ENCODE measurements around the gene ITCH.

The ITCH gene

DNA sequence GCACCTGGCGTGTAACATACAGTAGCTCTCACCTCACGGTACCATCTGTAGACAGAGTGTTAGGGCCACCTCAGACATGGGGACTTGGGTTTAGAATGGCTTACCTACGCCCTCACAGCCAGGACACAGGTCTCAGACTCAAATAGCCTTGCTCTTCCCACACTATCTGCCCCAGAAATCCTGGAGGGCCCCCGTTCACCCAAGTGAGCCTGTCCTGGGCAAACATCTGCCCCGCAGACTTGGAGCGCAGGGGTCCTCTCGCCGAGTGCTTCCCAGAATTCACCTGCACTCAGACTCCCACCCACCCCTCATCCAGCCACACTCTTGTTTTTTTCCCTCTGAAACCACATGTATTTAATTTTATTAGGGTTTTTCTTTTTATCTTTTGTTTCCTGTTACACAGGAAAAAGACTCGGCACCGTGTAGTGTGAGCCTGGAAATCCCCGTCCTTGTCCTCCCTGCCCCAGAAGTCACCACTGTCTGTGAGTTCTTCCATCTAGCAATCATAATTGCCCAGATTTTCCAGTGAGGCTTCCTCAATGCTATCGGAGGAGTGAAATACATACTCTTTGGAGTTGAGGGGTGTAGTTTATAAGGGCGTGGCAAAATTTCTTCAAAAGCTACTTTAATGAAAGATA lies 178.3 kb downstream of the ITCH start:
- Mint-ChIP-seq H3K27me3 (ENCODE audit: low read depth) (no peaks in the 10 kb centered on the region), H3K27ac (peak overlapping the region; percentile 41), H3K4me3 (no peak overlapping the region), H3K36me3 (ENCODE audit: low read depth) (peaks cover 27% of the 10 kb centered on the region), H3K4me1 (ENCODE audit: low read depth) (peaks cover 11% of the 10 kb centered on the region), H3K9me3 (no peaks in the 10 kb centered on the region)
- DNase-seq (ENCODE audit: low spot score): no peak

DNA sequence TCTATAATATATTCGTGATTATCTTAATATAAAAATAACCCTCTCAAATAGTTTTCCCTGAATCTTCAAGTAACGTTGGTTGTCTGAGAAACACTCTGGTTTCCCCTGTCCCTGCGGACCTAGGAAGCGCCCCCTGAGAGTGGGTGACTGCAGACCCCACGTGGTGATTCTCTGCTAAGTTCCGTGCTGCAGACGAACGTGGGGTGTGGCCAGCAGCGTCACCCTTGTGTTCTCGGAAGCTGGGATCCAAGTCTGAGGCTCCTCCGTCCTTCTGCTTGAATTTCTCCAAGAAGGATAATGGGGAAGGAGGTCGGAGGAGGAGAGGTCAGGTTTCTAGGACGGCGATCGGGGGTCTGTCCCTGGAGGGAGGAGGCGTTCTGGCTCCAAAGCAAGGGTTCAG lies 178.8 kb downstream of the ITCH start:
- H3K9me3 Mint-ChIP-seq: no peaks in the 10 kb centered on the region
- no peaks in the 10 kb centered on the region for H3K27me3 Mint-ChIP-seq (ENCODE audit: low read depth)
- no peak for DNase-seq (ENCODE audit: low spot score)
- no peak overlapping the region for H3K27ac Mint-ChIP-seq
- peaks cover 26% of the 10 kb centered on the region for H3K36me3 Mint-ChIP-seq (ENCODE audit: low read depth)
- H3K4me1 Mint-ChIP-seq (ENCODE audit: low read depth): peaks cover 11% of the 10 kb centered on the region
- no peak overlapping the region for H3K4me3 Mint-ChIP-seq

DNA sequence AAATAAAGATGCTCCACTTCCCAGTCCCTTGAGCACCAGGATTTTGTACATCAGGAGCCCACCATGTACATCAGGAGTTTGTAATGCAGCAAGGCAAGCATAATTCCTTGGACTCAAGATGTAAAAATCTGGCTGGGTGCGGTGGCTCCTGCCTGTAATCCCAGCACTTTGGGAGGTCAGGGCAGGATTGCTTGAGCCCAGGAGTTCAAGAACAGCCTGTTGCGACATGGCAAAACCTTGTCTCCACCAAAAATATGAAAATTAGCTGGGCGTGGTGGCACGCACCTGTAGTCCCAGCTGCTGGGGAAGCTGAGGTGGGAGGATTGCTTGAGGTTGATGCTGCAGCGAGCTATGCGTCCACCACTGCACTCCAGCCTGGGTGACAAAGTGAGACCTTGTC lies 179.4 kb downstream of the ITCH start:
- peaks cover 21% of the 10 kb centered on the region for H3K36me3 Mint-ChIP-seq (ENCODE audit: low read depth)
- no peak for DNase-seq (ENCODE audit: low spot score)

DNA sequence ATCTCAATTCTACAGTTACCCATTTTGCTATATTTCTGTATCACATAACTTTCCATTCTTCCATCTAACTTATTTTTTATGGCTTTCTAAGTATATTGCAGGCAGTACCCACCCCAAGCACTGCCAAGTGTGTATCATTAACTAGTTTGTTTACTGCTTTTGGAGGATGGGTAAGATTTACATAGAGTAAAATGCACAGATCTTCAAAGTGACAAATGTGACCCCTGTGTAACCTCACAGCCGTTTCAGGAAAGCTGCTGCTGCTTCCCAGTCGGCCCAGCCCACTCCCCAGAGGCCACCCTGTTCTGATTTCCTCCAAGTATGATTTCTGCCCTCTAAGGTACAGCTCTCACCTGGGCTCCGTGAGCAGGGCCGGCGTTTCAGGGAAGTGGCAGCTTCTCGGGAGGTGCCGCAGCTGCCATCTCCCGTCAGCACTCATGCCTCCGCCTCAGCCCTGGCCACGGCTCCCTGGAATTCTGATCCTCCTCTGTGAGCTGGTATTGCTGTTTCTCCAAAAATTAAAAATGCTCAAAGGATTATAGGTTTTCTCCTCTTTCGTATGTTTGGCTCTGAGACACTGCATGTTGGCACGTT lies 180.5 kb downstream of the ITCH start:
- Mint-ChIP-seq H3K9me3 (no peaks in the 10 kb centered on the region), H3K36me3 (ENCODE audit: low read depth) (peaks cover 20% of the 10 kb centered on the region), H3K4me1 (ENCODE audit: low read depth) (peaks cover 10% of the 10 kb centered on the region), H3K27me3 (ENCODE audit: low read depth) (no peaks in the 10 kb centered on the region), H3K4me3 (no peak overlapping the region), H3K27ac (no peak overlapping the region)
- DNase-seq (ENCODE audit: low spot score): no peak

More for the DNA sequence above, 179.4 kb downstream of the ITCH start:
- no peaks in the 10 kb centered on the region for H3K9me3 Mint-ChIP-seq
- H3K27me3 Mint-ChIP-seq (ENCODE audit: low read depth): no peaks in the 10 kb centered on the region
- H3K4me3 Mint-ChIP-seq: no peak overlapping the region
- H3K27ac Mint-ChIP-seq: no peak overlapping the region
- peaks cover 11% of the 10 kb centered on the region for H3K4me1 Mint-ChIP-seq (ENCODE audit: low read depth)

- Mint-ChIP-seq H3K27me3 (ENCODE audit: low read depth) (no peaks in the 10 kb centered on the region), H3K4me3 (peak overlapping the region; percentile 21), H3K4me1 (ENCODE audit: low read depth) (peaks cover 9% of the 10 kb centered on the region), H3K36me3 (ENCODE audit: low read depth) (peaks cover 16% of the 10 kb centered on the region), H3K9me3 (no peaks in the 10 kb centered on the region), H3K27ac (no peak overlapping the region)
- no peak for DNase-seq (ENCODE audit: low spot score)
Measured at GRCh38 chr20:34544109-34544796, 181.2 kb downstream of the ITCH start.

DNA sequence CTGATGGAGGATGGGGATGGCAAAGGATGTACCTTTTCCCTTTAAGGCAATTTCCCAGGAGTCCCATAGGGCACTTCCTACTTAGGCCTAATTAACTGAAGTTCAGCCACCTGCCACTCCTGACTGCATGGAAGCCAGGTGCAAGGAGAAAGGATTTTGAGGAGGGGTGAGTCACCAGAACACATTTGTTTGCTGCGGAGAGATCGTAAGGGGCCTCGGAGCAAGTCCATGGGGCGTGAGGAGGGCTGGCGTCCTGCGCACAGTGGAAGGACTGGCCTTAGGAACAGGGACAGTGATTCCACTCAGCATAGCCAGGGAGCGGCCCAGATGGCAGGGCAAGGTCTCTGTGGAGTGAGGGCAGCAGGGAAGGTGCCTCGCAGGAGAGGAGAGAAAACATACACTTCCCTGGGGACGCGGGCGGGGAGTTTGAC lies 183.7 kb downstream of the ITCH start:
- H3K27ac Mint-ChIP-seq: no peak overlapping the region
- H3K9me3 Mint-ChIP-seq: no peaks in the 10 kb centered on the region
- peaks cover 3% of the 10 kb centered on the region for H3K36me3 Mint-ChIP-seq (ENCODE audit: low read depth)
- H3K4me3 Mint-ChIP-seq: no peak overlapping the region
- H3K4me1 Mint-ChIP-seq (ENCODE audit: low read depth): peaks cover 6% of the 10 kb centered on the region
- no peaks in the 10 kb centered on the region for H3K27me3 Mint-ChIP-seq (ENCODE audit: low read depth)
- DNase-seq (ENCODE audit: low spot score): no peak

- DNase-seq (ENCODE audit: low spot score): no peak
- H3K4me3 Mint-ChIP-seq: no peak overlapping the region
- H3K27me3 Mint-ChIP-seq (ENCODE audit: low read depth): no peaks in the 10 kb centered on the region
- H3K27ac Mint-ChIP-seq: no peak overlapping the region
- peaks cover 1% of the 10 kb centered on the region for H3K36me3 Mint-ChIP-seq (ENCODE audit: low read depth)
- H3K4me1 Mint-ChIP-seq (ENCODE audit: low read depth): peaks cover 6% of the 10 kb centered on the region
- H3K9me3 Mint-ChIP-seq: no peaks in the 10 kb centered on the region
Measured at GRCh38 chr20:34547844-34548613, 185.0 kb downstream of the ITCH start.

DNA sequence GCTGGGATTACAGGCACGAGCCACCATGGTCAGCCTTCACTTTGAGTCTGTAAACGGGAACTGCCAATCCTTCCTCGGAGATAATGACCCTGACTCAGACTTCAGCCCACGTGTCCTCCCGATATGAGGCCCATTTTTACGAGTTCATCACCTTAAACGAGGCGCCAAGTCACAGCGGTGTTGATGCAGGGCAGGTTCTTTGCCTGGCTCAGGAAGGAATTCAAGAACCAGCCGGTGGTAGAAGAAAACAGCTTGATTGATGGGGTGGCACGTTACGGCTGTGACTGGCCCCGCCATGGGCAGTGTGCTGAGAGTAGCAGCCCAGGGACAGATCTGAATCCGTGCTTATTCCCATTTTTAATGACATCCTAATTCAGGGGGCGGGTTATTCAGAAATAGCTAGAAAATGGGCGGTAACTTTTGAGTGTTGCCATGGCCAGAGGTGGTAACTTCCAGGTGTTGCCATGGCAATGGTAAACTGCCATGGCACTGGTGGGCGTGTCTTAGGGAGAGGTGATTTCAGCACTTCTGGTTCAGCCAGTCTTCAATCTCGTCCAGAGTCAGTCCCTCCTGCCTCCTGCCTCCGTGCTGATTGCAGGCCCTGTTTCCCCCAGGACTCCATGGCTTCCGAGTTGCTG lies 186.3 kb downstream of the ITCH start:
- H3K27ac Mint-ChIP-seq: no peak overlapping the region
- no peak overlapping the region for H3K4me3 Mint-ChIP-seq
- peaks cover 4% of the 10 kb centered on the region for H3K4me1 Mint-ChIP-seq (ENCODE audit: low read depth)
- H3K27me3 Mint-ChIP-seq (ENCODE audit: low read depth): no peaks in the 10 kb centered on the region
- no peaks in the 10 kb centered on the region for H3K9me3 Mint-ChIP-seq
- no peak for DNase-seq (ENCODE audit: low spot score)
- H3K36me3 Mint-ChIP-seq (ENCODE audit: low read depth): no peaks in the 10 kb centered on the region

- Mint-ChIP-seq H3K4me1 (ENCODE audit: low read depth) (no peaks in the 10 kb centered on the region), H3K36me3 (ENCODE audit: low read depth) (no peaks in the 10 kb centered on the region), H3K27ac (no peak overlapping the region), H3K9me3 (no peaks in the 10 kb centered on the region), H3K4me3 (no peak overlapping the region), H3K27me3 (ENCODE audit: low read depth) (no peaks in the 10 kb centered on the region)
- DNase-seq (ENCODE audit: low spot score): no peak
Measured at GRCh38 chr20:34549929-34550305, 186.8 kb downstream of the ITCH start.

GRCh38 chr20:34552569-34552968 lies 189.5 kb downstream of the ITCH start:
- Mint-ChIP-seq H3K4me3 (no peak overlapping the region), H3K4me1 (ENCODE audit: low read depth) (peaks cover 3% of the 10 kb centered on the region), H3K27me3 (ENCODE audit: low read depth) (no peaks in the 10 kb centered on the region), H3K9me3 (no peaks in the 10 kb centered on the region), H3K27ac (no peak overlapping the region), H3K36me3 (ENCODE audit: low read depth) (no peaks in the 10 kb centered on the region)
- DNase-seq (ENCODE audit: low spot score): no peak

DNA sequence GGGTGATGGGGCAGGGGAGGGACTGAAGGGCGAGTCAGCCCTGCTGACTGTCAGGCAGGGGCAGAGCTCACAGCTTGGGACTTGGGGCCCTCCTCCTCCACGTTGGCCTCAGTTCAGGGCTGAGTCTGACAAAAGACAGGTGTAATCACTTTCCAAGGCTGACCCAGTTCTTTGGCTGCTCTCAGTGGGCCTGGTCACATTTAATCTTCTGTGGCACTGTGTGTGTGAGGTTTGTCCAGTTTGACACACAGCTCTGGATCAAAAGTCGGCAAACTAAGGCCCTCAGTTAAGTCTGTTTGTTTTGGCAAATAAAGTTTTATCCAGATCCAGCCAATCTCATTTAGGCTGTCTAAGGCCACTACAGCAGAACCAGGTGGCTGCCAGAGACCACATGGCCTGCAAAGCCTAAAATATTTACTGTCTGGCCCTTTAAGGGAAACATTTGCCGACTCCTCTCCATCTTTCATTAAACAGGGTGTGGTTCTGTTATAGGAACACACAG lies 190.3 kb downstream of the ITCH start:
- no peak overlapping the region for H3K4me3 Mint-ChIP-seq
- no peak for DNase-seq (ENCODE audit: low spot score)
- H3K27ac Mint-ChIP-seq: no peak overlapping the region
- H3K36me3 Mint-ChIP-seq (ENCODE audit: low read depth): no peaks in the 10 kb centered on the region
- H3K4me1 Mint-ChIP-seq (ENCODE audit: low read depth): peaks cover 8% of the 10 kb centered on the region
- no peaks in the 10 kb centered on the region for H3K9me3 Mint-ChIP-seq
- H3K27me3 Mint-ChIP-seq (ENCODE audit: low read depth): no peaks in the 10 kb centered on the region

DNA sequence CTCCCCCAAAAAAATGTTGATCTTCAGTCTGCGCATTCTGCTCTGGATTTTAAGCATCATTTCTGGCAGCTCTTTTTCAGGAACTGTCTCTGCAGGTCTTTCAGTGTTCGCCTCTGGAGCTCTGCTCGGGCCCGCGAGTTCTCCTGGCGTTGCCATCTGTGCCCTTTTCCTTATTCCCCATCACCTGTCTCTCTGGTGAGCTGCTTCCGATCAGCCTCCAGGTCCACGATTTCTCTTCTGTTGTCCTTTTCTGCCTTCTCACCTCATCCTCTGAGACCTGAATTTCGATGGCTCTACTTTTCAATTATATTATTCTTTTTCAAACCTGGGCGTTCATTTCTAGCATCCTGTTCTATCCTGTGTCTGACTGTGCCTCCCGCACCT lies 194.9 kb downstream of the ITCH start:
- peak overlapping the region; percentile 87 for H3K4me3 Mint-ChIP-seq
- H3K9me3 Mint-ChIP-seq: no peaks in the 10 kb centered on the region
- peaks cover 8% of the 10 kb centered on the region for H3K4me1 Mint-ChIP-seq (ENCODE audit: low read depth)
- H3K36me3 Mint-ChIP-seq (ENCODE audit: low read depth): no peaks in the 10 kb centered on the region
- no peak for DNase-seq (ENCODE audit: low spot score)
- H3K27ac Mint-ChIP-seq: peak overlapping the region; percentile 93
- H3K27me3 Mint-ChIP-seq (ENCODE audit: low read depth): no peaks in the 10 kb centered on the region

DNA sequence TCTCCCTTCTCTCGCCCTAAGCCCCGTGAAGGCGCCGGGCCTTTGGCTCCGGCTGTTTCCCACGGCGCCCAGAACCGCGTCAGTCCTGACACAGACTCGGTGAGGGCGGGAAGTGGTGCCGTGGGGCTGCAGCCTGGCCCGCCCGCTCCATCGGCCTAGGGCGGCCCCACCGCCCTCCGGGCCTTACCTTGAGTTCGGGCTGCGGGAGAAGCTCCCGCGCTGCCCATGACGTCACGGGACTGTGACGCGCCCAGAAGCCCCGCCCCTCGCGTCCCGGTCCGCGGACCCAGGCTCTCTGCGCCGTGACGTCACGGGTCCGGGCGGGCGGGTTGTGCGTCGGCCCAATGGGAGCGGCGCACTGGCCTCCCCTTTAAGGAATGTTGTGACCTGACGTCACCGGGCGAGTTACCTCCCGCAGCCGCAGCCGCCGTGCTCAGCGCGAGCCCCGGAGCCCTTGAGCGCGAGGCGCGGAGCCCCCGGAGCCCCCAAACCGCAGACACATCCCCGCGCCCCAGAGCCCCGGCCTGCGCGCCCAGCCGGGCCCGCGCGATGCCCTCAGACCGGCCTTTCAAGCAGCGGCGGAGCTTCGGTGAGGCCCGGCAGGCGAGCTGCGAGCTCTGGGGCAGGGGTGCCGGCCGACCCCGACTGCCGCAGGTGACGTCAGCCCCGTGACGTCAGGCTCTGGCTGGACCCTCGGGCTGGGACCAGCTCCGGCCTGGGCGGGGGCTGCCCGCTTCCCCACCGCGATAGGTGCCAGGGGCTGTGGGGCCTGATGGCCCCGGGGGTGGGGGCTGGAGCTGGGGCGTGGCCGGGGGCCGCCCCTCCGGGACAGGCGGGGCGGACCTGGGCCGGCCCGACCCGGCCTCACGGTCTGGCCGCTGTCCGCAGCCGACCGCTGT lies 195.5 kb downstream of the ITCH start, which contains the start of gene MAP1LC3A:
Gene MAP1LC3A, plus strand, starts transcription at position 399 of the 899 bp plus-strand sequence. Its CDS starts 151 bp downstream, at position 550.
- H3K9me3 Mint-ChIP-seq: no peaks in the 10 kb centered on the region
- no peaks in the 10 kb centered on the region for H3K27me3 Mint-ChIP-seq (ENCODE audit: low read depth)
- peak within 1 kb of the TSS; percentile 87 for H3K4me3 Mint-ChIP-seq
- H3K27ac Mint-ChIP-seq: peak within 1 kb of the TSS; percentile 93
- peaks cover 8% of the 10 kb centered on the region for H3K4me1 Mint-ChIP-seq (ENCODE audit: low read depth)
- no peaks in the 10 kb centered on the region for H3K36me3 Mint-ChIP-seq (ENCODE audit: low read depth)
- peak; percentile 88 for DNase-seq (ENCODE audit: low spot score)

Measured in T-helper 2 cell treated with Interferon-gamma antibody and Interleukin-4, amounts not matched to agents 5 μg/mL and 100 μg/mL, for 36 hours (primary cell).